Suprapubic skin (tissue), 4 donors: Measurements from ENCODE around the gene ZNF514. TPM values are rescaled to one million over a fixed set of nuclear protein-coding genes. Genes with fewer than 3 reads are reported as not detected.
"Not testable (repeated sequence)": the region's sequence is repeated elsewhere in the genome, so short reads cannot be mapped to it uniquely, and the experiment has no call there.

Source experiments
- DNase-seq, 2 donors: peaks; one replicate each; pipeline ENCODE4 v3.0.0-alpha.2; 2019; ENCODE audit warnings: low spot score in 2 of 2
- H3K27ac ChIP-seq: fragments of 200-600 bp; sonication (generic); one replicate; pipeline ENCODE4 v1.5.1; 2019
- H3K27me3 ChIP-seq: fragments of 200-600 bp; sonication (generic); one replicate; pipeline ENCODE4 v1.5.1; 2019
- H3K36me3 ChIP-seq: fragments of 200-600 bp; sonication (generic); one replicate; pipeline ENCODE4 v1.5.1; 2019
- H3K4me1 ChIP-seq: fragments of 200-600 bp; sonication (generic); one replicate; pipeline ENCODE4 v1.5.1; 2019
- H3K4me3 ChIP-seq: fragments of 200-600 bp; sonication (generic); one replicate; pipeline ENCODE4 v1.5.1; 2019; ENCODE audit warnings: mild to moderate bottlenecking
- H3K9me3 ChIP-seq: fragments of 200-600 bp; sonication (generic); one replicate; pipeline ENCODE4 v1.5.1; 2019
- EP300 ChIP-seq: sonication (generic); formaldehyde crosslinking; IDR thresholded peaks from one replicate; pipeline ENCODE4 v1.6.1; 2017; ENCODE audit warnings: antibody characterized with exemption
- POLR2A ChIP-seq, 2 donors: fragments of 450-650 bp; IDR thresholded peaks; one replicate each; pipeline ENCODE4 v1.6.1; 2017; ENCODE audit warnings: antibody characterized with exemption in 2 of 2, mild to moderate bottlenecking in 2 of 2, moderate library complexity in 2 of 2
- POLR2AphosphoS5 ChIP-seq, 3 donors: sonication (generic); formaldehyde crosslinking; IDR thresholded peaks; one replicate each; pipeline ENCODE4 v1.6.1; 2017; ENCODE audit warnings: antibody characterized with exemption in 3 of 3
- WGBS: methylation state at CpG from one replicate; pipeline ENCODE4 v1.1.5; 2018; 5-methylcytosine and 5-hydroxymethylcytosine counted together
- total RNA-seq, 4 donors: library from RNA; depleted of rRNA; stranded (reverse); fragments of >200 nt; gene quantifications; one replicate each; pipeline ENCODE4 v1.1.0, GENCODE V29; 2016
- TF ChIP-seq, protein P1 (sequence below), 2 donors: fragments of 200-600 bp in 1 of 2; fragments of 450-650 bp in 1 of 2; sonication (generic) in 1 of 2; IDR thresholded peaks; one replicate each; pipeline ENCODE4 v1.5.1; 2016 to 2019; ENCODE audit warnings: antibody characterized with exemption in 2 of 2, mild to moderate bottlenecking in 1 of 2, moderate library complexity in 1 of 2

Gene ZNF514
- total RNA-seq, 4 donors from 2014 or later: 9.1 to 33.3 (median 23.1) TPM

DNA sequence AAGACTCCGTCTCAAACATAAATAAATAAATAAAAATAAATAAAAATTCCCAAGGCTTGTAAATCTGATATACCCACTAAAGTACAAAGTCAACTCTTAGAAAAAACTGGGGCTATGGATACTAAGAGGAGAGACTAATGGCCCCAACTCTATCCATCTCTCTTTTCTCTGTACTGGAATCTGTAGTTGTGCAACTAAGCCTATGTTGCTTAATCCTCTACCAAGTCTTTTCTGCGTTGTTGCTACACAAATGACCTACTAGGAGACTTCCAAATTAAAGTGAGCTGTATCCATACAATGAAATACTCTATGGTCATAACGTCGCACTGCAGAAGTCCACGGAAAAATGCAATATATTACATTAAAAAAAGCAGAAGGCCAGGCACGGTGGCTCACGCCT lies 46.2 kb downstream of the ZNF514 start:
- Histone ChIP-seq H3K27me3 (no peaks in the 10 kb centered on the region), H3K36me3 (peaks cover 59% of the 10 kb centered on the region)
- WGBS: 94% methylated on average over 7 of the region's 7 CpGs

DNA sequence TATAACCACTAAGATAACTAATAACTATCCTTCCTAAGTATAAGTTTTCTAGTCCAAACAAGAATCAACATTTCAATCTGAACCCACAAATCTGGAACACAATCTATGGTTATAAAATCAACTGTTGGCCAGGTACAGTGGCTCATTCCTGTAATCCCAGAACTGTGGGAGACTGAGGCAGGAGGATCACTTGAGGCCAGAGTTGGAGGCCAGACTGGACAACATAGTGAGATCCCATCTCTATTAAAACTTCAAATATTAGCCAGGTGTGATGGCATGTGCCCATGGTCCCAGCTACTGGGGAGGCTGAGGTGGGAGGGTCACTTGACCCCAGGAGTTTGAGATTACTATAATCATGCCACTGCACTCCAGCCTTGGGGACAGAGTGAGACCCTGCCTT lies 49.3 kb downstream of the ZNF514 start:
- no peak for DNase-seq
- Histone ChIP-seq H3K4me3 (no peak overlapping the region), H3K27ac (no peak overlapping the region), H3K4me1 (peaks cover 4% of the 10 kb centered on the region), H3K27me3 (no peaks in the 10 kb centered on the region), H3K36me3 (peaks cover 84% of the 10 kb centered on the region), H3K9me3 (no peaks in the 10 kb centered on the region)
- TF ChIP-seq POLR2AphosphoS5 (IDR thresholded peaks at IDR 0.05) (no peak), EP300 (no peak), POLR2A (IDR thresholded peaks at IDR 0.05) (no peak)
- TF ChIP-seq, protein P1, sequence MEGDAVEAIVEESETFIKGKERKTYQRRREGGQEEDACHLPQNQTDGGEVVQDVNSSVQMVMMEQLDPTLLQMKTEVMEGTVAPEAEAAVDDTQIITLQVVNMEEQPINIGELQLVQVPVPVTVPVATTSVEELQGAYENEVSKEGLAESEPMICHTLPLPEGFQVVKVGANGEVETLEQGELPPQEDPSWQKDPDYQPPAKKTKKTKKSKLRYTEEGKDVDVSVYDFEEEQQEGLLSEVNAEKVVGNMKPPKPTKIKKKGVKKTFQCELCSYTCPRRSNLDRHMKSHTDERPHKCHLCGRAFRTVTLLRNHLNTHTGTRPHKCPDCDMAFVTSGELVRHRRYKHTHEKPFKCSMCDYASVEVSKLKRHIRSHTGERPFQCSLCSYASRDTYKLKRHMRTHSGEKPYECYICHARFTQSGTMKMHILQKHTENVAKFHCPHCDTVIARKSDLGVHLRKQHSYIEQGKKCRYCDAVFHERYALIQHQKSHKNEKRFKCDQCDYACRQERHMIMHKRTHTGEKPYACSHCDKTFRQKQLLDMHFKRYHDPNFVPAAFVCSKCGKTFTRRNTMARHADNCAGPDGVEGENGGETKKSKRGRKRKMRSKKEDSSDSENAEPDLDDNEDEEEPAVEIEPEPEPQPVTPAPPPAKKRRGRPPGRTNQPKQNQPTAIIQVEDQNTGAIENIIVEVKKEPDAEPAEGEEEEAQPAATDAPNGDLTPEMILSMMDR (IDR thresholded peaks at IDR 0.05): no peak

More for the DNA sequence above, 46.2 kb downstream of the ZNF514 start:
- DNase-seq: no peak
- TF ChIP-seq POLR2AphosphoS5 (IDR thresholded peaks at IDR 0.05): no peak
- no peak for TF ChIP-seq POLR2A (IDR thresholded peaks at IDR 0.05)
- TF ChIP-seq, protein P1 (IDR thresholded peaks at IDR 0.05): no peak
- no peak for TF ChIP-seq EP300
- Histone ChIP-seq H3K4me3 (no peak overlapping the region), H3K9me3 (no peaks in the 10 kb centered on the region), H3K4me1 (peaks cover 7% of the 10 kb centered on the region), H3K27ac (no peak overlapping the region)

DNA sequence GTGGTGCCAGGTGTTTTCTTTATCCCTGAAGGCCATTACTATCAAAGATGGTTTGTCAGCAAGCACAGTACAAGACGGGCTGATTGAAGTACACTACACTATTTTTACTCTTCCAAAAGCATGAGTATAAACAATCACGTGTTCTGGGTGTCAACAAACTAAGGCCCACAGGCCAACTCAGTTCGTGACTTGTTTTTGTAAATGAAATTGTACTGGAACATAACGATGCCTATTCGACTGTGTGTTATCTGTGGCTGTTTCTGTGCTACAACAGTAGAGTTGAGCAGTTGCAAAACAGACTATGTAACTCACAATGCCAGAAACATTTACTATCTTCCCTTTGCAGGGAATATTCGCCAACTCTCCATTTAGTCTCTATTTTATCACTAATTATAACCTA lies 50.4 kb downstream of the ZNF514 start:
- 86% methylated on average over 6 of the region's 6 CpGs for WGBS
- Histone ChIP-seq H3K4me1 (no peaks in the 10 kb centered on the region), H3K4me3 (no peak overlapping the region), H3K27ac (no peak overlapping the region), H3K9me3 (no peaks in the 10 kb centered on the region), H3K27me3 (no peaks in the 10 kb centered on the region), H3K36me3 (peaks cover 88% of the 10 kb centered on the region)
- no peak for DNase-seq
- no peak for TF ChIP-seq POLR2AphosphoS5 (IDR thresholded peaks at IDR 0.05)
- no peak for TF ChIP-seq EP300
- TF ChIP-seq POLR2A (IDR thresholded peaks at IDR 0.05): no peak

DNA sequence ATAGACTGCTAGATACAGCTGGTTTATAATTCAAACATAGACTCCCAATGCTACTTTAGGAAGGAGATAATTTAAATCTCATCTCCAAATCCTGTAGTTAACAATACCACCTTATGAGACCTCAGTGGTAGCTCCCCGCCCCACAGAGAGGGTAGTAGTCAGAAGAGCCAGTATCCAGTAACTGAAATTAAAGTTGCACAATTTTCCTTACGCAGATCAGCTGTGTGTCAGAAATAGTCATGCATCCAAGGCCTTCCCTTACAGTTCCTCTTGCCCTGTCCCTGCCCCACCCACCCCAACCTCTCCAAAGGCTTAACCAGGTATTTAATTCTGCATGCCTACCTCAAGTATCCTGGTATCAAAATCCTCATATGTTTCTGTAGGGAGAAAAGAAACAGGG lies 53.6 kb downstream of the ZNF514 start:
- no peak overlapping the region for H3K27ac ChIP-seq
- H3K9me3 ChIP-seq: no peaks in the 10 kb centered on the region
- H3K36me3 ChIP-seq: peaks cover 97% of the 10 kb centered on the region
- no peaks in the 10 kb centered on the region for H3K27me3 ChIP-seq
- TF ChIP-seq, protein P1 (IDR thresholded peaks at IDR 0.05): no peak
- TF ChIP-seq EP300 (no peak), POLR2AphosphoS5 (IDR thresholded peaks at IDR 0.05) (no peak), POLR2A (IDR thresholded peaks at IDR 0.05) (no peak)
- DNase-seq: no peak
- H3K4me3 ChIP-seq: no peak overlapping the region
- WGBS: 90% methylated on average over 2 of the region's 2 CpGs
- no peaks in the 10 kb centered on the region for H3K4me1 ChIP-seq

DNA sequence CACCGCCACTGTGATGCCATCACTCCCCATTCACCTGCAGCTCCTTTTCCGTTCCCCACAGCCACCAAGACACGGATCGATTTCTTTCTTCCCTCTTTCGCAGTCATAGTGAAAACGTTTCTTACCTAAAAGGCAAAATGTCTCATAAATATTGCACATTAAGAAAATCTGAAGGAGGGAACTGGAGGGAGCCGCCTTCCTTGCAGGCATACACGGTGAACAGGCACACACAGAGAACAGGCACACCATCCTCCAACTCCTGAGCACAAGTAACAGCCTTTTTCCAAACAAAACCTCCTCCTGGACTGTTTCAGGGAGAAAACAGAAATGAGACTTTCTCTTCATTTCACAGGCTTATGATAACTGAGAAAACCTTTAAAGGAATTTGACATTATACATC lies 55.0 kb downstream of the ZNF514 start:
- 94% methylated on average over 8 of the region's 8 CpGs for WGBS
- TF ChIP-seq EP300: no peak
- TF ChIP-seq, protein P1 (IDR thresholded peaks at IDR 0.05): no peak
- TF ChIP-seq POLR2A (IDR thresholded peaks at IDR 0.05): no peak
- no peak for TF ChIP-seq POLR2AphosphoS5 (IDR thresholded peaks at IDR 0.05)

DNA sequence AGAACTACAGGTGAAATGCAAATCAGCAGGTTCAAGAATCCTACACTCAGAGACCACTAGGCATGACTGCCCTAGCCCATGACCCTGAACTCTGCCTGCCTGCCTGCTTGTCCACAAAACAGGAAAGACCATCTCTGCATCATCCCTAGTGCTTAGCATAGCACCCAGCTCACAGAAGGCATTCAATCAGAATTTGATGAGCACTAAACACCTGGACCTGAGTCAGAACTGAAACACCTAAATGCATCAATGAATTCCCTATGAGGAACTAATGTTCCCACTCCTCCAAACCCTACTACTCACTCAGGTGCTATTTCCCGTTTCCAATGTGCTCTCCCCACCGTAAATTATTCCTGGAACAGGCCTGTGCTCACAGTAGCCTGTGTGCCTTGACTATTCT lies 59.7 kb downstream of the ZNF514 start:
- Histone ChIP-seq H3K36me3 (peaks cover 75% of the 10 kb centered on the region), H3K27ac (no peak overlapping the region), H3K4me3 (no peak overlapping the region), H3K27me3 (no peaks in the 10 kb centered on the region), H3K4me1 (no peaks in the 10 kb centered on the region), H3K9me3 (no peaks in the 10 kb centered on the region)
- TF ChIP-seq POLR2A (IDR thresholded peaks at IDR 0.05) (no peak), EP300 (no peak), POLR2AphosphoS5 (IDR thresholded peaks at IDR 0.05) (no peak)
- TF ChIP-seq, protein P1 (IDR thresholded peaks at IDR 0.05): no peak
- no peak for DNase-seq
- 86% methylated on average over 2 of the region's 2 CpGs for WGBS

More for the DNA sequence above, 55.0 kb downstream of the ZNF514 start:
- Histone ChIP-seq H3K27ac (no peak overlapping the region), H3K36me3 (peaks cover 100% of the 10 kb centered on the region), H3K27me3 (no peaks in the 10 kb centered on the region), H3K4me1 (no peaks in the 10 kb centered on the region), H3K4me3 (no peak overlapping the region), H3K9me3 (no peaks in the 10 kb centered on the region)
- no peak for DNase-seq

DNA sequence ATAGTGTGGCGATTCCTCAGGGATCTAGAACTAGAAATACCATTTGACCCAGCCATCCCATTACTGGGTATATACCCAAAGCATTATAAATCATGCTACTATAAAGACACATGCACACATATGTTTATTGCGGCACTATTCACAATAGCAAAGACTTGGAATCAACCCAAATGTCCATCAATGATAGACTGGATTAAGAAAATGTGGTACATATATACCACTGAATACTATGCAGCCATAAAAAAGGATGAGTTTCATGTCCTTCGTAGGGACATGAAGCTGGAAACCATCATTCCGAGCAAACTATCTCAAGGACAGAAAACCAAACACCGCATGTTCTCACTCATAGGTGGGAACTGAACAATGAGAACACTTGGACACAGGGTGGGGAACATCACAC lies 61.4 kb downstream of the ZNF514 start:
- not testable (repeated sequence) for H3K4me1 ChIP-seq, DNase-seq, H3K4me3 ChIP-seq, H3K27me3 ChIP-seq, H3K27ac ChIP-seq, H3K9me3 ChIP-seq
- WGBS: 96% methylated on average over 5 of the region's 5 CpGs
- peaks cover 66% of the 10 kb centered on the region for H3K36me3 ChIP-seq
